GM12801 (cell line): ENCODE data around the gene HTT-AS.

ENCODE experiments used
- CTCF ChIP-seq: IDR thresholded peaks from one replicate; pipeline ENCODE4 v1.5.1; 2011; ENCODE audit warnings: control low read depth; ENCODE audit not compliant: insufficient read length; ENCODE audit errors: extremely low read depth

HTT-AS gene

DNA sequence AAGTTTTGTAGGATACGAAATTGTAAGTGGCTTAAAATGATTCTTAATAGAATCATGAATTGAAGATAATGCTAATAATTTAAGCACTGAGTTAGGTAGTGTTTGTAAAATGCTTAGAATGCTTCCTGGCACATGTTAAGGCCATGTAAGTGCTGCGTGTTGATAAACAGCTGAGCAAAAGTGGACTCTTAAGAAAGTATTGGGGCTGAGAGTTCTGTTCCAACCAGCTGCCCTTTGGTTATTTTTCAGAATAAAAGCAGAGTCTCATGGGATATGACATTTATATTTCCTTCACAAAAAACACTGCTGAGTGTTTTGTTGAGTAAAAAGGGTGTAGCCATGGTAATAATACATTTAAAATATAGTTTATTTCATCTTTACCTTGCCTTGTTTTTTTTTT, 42.6 kb upstream of the HTT-AS start:
- TF ChIP-seq CTCF, result no peak

GRCh38 chr4:3115637-3116270, 41.4 kb upstream of the HTT-AS start:
- no peak for TF ChIP-seq CTCF

DNA sequence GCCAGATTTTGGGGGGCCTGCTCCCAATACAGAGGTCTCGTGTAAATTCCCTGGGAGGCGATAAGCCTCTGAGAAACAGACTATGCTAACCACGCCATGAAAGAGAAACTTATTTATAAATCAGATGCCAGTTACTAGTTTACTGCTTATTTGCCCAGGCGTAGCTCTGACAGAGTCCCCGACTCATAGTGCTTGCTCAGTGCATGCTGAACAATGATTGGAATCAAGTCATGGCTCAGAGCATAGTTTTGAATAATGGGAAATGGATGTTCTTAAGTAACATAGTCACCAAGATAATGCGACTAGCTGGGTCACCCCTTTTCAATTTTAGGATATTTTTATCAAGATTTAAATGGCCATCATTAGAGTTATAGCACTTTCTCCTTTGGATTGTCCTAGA, 40.0 kb upstream of the HTT-AS start:
- TF ChIP-seq CTCF, result no peak

- TF ChIP-seq CTCF, result no peak
Observed at GRCh38 chr4:3112609-3113469, 38.5 kb upstream of the HTT-AS start.

DNA sequence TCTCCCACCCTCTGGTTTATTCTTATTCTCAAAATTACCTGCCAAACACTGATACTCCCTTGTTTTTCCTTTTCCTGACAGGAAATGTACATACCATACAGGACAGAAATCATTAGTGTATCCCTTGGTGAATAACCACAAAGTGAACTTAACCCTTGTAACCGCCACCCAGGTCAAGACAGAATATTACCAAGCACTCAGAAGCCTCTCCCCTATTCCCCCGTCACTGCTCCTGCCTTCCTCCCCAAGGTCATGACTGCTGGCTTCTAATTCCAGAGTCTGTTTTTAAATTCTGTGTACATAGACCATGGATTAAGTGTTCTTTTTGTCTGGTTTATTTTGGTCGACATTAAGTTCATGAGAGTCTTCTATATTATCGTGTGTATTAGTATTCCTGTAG, 37.9 kb upstream of the HTT-AS start:
- no peak for TF ChIP-seq CTCF

DNA sequence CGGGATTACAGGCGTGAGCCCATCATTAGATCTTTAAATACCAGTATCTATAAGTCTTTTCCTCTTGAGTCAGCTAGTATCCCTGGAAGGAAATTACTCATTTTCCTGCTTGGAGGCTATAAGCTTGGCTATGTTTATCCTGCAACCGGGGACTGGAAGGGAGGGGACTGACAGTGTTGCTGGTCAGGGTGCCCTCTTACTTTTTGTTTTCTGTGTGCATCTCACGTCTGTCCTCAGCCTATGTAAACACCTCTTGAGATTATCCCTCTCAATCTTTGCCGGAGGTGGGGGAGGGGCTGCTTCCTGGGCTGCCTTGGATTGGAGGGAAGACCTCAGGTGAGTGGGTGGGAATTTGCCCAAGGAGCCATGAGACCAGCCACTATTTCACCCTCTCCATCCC, 37.1 kb upstream of the HTT-AS start:
- no peak for TF ChIP-seq CTCF

GRCh38 chr4:3108211-3108610, 33.9 kb upstream of the HTT-AS start:
- TF ChIP-seq CTCF, result no peak
